ENCODE data around the gene BAK1.

The BAK1 gene

GRCh38 chr6:33581186-33581585 lies 1.1 kb upstream of the BAK1 start:
- Histone ChIP-seq H3K27me3 (ENCODE audit: control insufficient read depth, insufficient read depth, low read length) (no peaks in the 10 kb centered on the region), H3K4me3 (ENCODE audit: low read length) (no peak overlapping the region), H3K27ac (ENCODE audit: low read length) (no peak overlapping the region), H3K9ac (ENCODE audit: low read length) (no peak overlapping the region), H3K9me3 (ENCODE audit: control insufficient read depth, low read depth, low read length) (no peaks in the 10 kb centered on the region), H3K36me3 (ENCODE audit: control insufficient read depth, low read depth, low read length) (peaks cover 3% of the 10 kb centered on the region), H3K4me1 (ENCODE audit: control insufficient read depth, low read depth, low read length) (no peaks in the 10 kb centered on the region)

- Histone ChIP-seq H3K4me1 (ENCODE audit: control insufficient read depth, low read depth, low read length) (no peaks in the 10 kb centered on the region), H3K9me3 (ENCODE audit: control insufficient read depth, low read depth, low read length) (no peaks in the 10 kb centered on the region), H3K4me3 (ENCODE audit: low read length) (peak overlapping the region; percentile 73), H3K27me3 (ENCODE audit: control insufficient read depth, insufficient read depth, low read length) (no peaks in the 10 kb centered on the region), H3K27ac (ENCODE audit: low read length) (no peak overlapping the region), H3K36me3 (ENCODE audit: control insufficient read depth, low read depth, low read length) (peaks cover 22% of the 10 kb centered on the region), H3K9ac (ENCODE audit: low read length) (no peak overlapping the region)
Measured at GRCh38 chr6:33578588-33579011, 1.5 kb downstream of the BAK1 start.

GRCh38 chr6:33578164-33578563 lies 1.9 kb downstream of the BAK1 start:
- no peak overlapping the region for H3K9ac ChIP-seq (ENCODE audit: low read length)
- no peak overlapping the region for H3K27ac ChIP-seq (ENCODE audit: low read length)
- H3K36me3 ChIP-seq (ENCODE audit: control insufficient read depth, low read depth, low read length) = peaks cover 23% of the 10 kb centered on the region
- no peaks in the 10 kb centered on the region for H3K9me3 ChIP-seq (ENCODE audit: control insufficient read depth, low read depth, low read length)
- H3K4me1 ChIP-seq (ENCODE audit: control insufficient read depth, low read depth, low read length) = no peaks in the 10 kb centered on the region
- H3K27me3 ChIP-seq (ENCODE audit: control insufficient read depth, insufficient read depth, low read length) = no peaks in the 10 kb centered on the region
- H3K4me3 ChIP-seq (ENCODE audit: low read length) = no peak overlapping the region

- H3K9me3 ChIP-seq (ENCODE audit: control insufficient read depth, low read depth, low read length) = no peaks in the 10 kb centered on the region
- no peaks in the 10 kb centered on the region for H3K27me3 ChIP-seq (ENCODE audit: control insufficient read depth, insufficient read depth, low read length)
- H3K36me3 ChIP-seq (ENCODE audit: control insufficient read depth, low read depth, low read length) = peaks cover 23% of the 10 kb centered on the region
- no peak overlapping the region for H3K4me3 ChIP-seq (ENCODE audit: low read length)
- no peak overlapping the region for H3K9ac ChIP-seq (ENCODE audit: low read length)
- no peaks in the 10 kb centered on the region for H3K4me1 ChIP-seq (ENCODE audit: control insufficient read depth, low read depth, low read length)
- H3K27ac ChIP-seq (ENCODE audit: low read length) = no peak overlapping the region
Measured at GRCh38 chr6:33577718-33578117, 2.4 kb downstream of the BAK1 start.

- Histone ChIP-seq H3K4me3 (ENCODE audit: low read length) (no peak overlapping the region), H3K27ac (ENCODE audit: low read length) (no peak overlapping the region)
Measured at GRCh38 chr6:33577106-33577535, 3.0 kb downstream of the BAK1 start.

GRCh38 chr6:33576668-33577067 lies 3.4 kb downstream of the BAK1 start:
- no peak overlapping the region for H3K9ac ChIP-seq (ENCODE audit: low read length)
- H3K9me3 ChIP-seq (ENCODE audit: control insufficient read depth, low read depth, low read length) = no peaks in the 10 kb centered on the region
- no peaks in the 10 kb centered on the region for H3K27me3 ChIP-seq (ENCODE audit: control insufficient read depth, insufficient read depth, low read length)
- peaks cover 23% of the 10 kb centered on the region for H3K36me3 ChIP-seq (ENCODE audit: control insufficient read depth, low read depth, low read length)
- no peak overlapping the region for H3K4me3 ChIP-seq (ENCODE audit: low read length)
- H3K27ac ChIP-seq (ENCODE audit: low read length) = no peak overlapping the region
- H3K4me1 ChIP-seq (ENCODE audit: control insufficient read depth, low read depth, low read length) = peaks cover 2% of the 10 kb centered on the region

More at GRCh38 chr6:33577106-33577535, 3.0 kb downstream of the BAK1 start:
- H3K9me3 ChIP-seq (ENCODE audit: control insufficient read depth, low read depth, low read length) = no peaks in the 10 kb centered on the region
- no peak overlapping the region for H3K9ac ChIP-seq (ENCODE audit: low read length)
- H3K27me3 ChIP-seq (ENCODE audit: control insufficient read depth, insufficient read depth, low read length) = no peaks in the 10 kb centered on the region
- no peaks in the 10 kb centered on the region for H3K4me1 ChIP-seq (ENCODE audit: control insufficient read depth, low read depth, low read length)
- H3K36me3 ChIP-seq (ENCODE audit: control insufficient read depth, low read depth, low read length) = peaks cover 23% of the 10 kb centered on the region

- H3K27me3 ChIP-seq (ENCODE audit: control insufficient read depth, insufficient read depth, low read length) = no peaks in the 10 kb centered on the region
- no peak overlapping the region for H3K4me3 ChIP-seq (ENCODE audit: low read length)
- peaks cover 23% of the 10 kb centered on the region for H3K36me3 ChIP-seq (ENCODE audit: control insufficient read depth, low read depth, low read length)
- H3K4me1 ChIP-seq (ENCODE audit: control insufficient read depth, low read depth, low read length) = peaks cover 7% of the 10 kb centered on the region
- H3K27ac ChIP-seq (ENCODE audit: low read length) = no peak overlapping the region
- no peaks in the 10 kb centered on the region for H3K9me3 ChIP-seq (ENCODE audit: control insufficient read depth, low read depth, low read length)
- no peak overlapping the region for H3K9ac ChIP-seq (ENCODE audit: low read length)
Measured at GRCh38 chr6:33575211-33575610, 4.9 kb downstream of the BAK1 start.

GRCh38 chr6:33571637-33572316 lies 8.3 kb downstream of the BAK1 start:
- Histone ChIP-seq H3K4me3 (ENCODE audit: low read length) (peak overlapping the region; percentile 84), H3K27me3 (ENCODE audit: control insufficient read depth, insufficient read depth, low read length) (no peaks in the 10 kb centered on the region), H3K27ac (ENCODE audit: low read length) (no peak overlapping the region), H3K36me3 (ENCODE audit: control insufficient read depth, low read depth, low read length) (peaks cover 23% of the 10 kb centered on the region), H3K4me1 (ENCODE audit: control insufficient read depth, low read depth, low read length) (peaks cover 7% of the 10 kb centered on the region), H3K9ac (ENCODE audit: low read length) (peak overlapping the region; percentile 56), H3K9me3 (ENCODE audit: control insufficient read depth, low read depth, low read length) (no peaks in the 10 kb centered on the region)

GRCh38 chr6:33570806-33571636 lies 9.1 kb downstream of the BAK1 start:
- Histone ChIP-seq H3K9ac (ENCODE audit: low read length) (peak overlapping the region; percentile 56), H3K27ac (ENCODE audit: low read length) (no peak overlapping the region), H3K4me3 (ENCODE audit: low read length) (peak overlapping the region; percentile 84), H3K36me3 (ENCODE audit: control insufficient read depth, low read depth, low read length) (peaks cover 20% of the 10 kb centered on the region), H3K4me1 (ENCODE audit: control insufficient read depth, low read depth, low read length) (peaks cover 7% of the 10 kb centered on the region), H3K9me3 (ENCODE audit: control insufficient read depth, low read depth, low read length) (no peaks in the 10 kb centered on the region), H3K27me3 (ENCODE audit: control insufficient read depth, insufficient read depth, low read length) (no peaks in the 10 kb centered on the region)

GRCh38 chr6:33568826-33569570 lies 11.1 kb downstream of the BAK1 start:
- no peaks in the 10 kb centered on the region for H3K9me3 ChIP-seq (ENCODE audit: control insufficient read depth, low read depth, low read length)
- H3K4me3 ChIP-seq (ENCODE audit: low read length) = no peak overlapping the region
- peaks cover 5% of the 10 kb centered on the region for H3K36me3 ChIP-seq (ENCODE audit: control insufficient read depth, low read depth, low read length)
- peaks cover 7% of the 10 kb centered on the region for H3K4me1 ChIP-seq (ENCODE audit: control insufficient read depth, low read depth, low read length)
- H3K27ac ChIP-seq (ENCODE audit: low read length) = no peak overlapping the region
- H3K9ac ChIP-seq (ENCODE audit: low read length) = no peak overlapping the region
- no peaks in the 10 kb centered on the region for H3K27me3 ChIP-seq (ENCODE audit: control insufficient read depth, insufficient read depth, low read length)

- no peak overlapping the region for H3K9ac ChIP-seq (ENCODE audit: low read length)
- no peak overlapping the region for H3K4me3 ChIP-seq (ENCODE audit: low read length)
- no peaks in the 10 kb centered on the region for H3K27me3 ChIP-seq (ENCODE audit: control insufficient read depth, insufficient read depth, low read length)
- H3K4me1 ChIP-seq (ENCODE audit: control insufficient read depth, low read depth, low read length) = peaks cover 7% of the 10 kb centered on the region
- H3K9me3 ChIP-seq (ENCODE audit: control insufficient read depth, low read depth, low read length) = no peaks in the 10 kb centered on the region
- no peaks in the 10 kb centered on the region for H3K36me3 ChIP-seq (ENCODE audit: control insufficient read depth, low read depth, low read length)
- no peak overlapping the region for H3K27ac ChIP-seq (ENCODE audit: low read length)
Measured at GRCh38 chr6:33567836-33568235, 12.2 kb downstream of the BAK1 start.
